ENCODE data around the gene CPSF4.
A peak's percentile ranks its signal among the peaks of the same experiment; 100 is the strongest.

The CPSF4 gene

GRCh38 chr7:99473315-99473596 is 34.5 kb downstream of the CPSF4 start:
- peak; percentile 68 for DNase-seq (ENCODE audit: low spot score)
- no peak for TF ChIP-seq CTCF (IDR thresholded peaks at IDR 0.05; ENCODE audit: extremely low read depth, missing control alignments)

GRCh38 chr7:99476107-99476506 is 37.4 kb downstream of the CPSF4 start:
- TF ChIP-seq CTCF (IDR thresholded peaks at IDR 0.05; ENCODE audit: extremely low read depth, missing control alignments): no peak

GRCh38 chr7:99478464-99479440 is 40.0 kb downstream of the CPSF4 start:
- DNase-seq (ENCODE audit: low spot score): no peak
- TF ChIP-seq CTCF (IDR thresholded peaks at IDR 0.05; ENCODE audit: extremely low read depth, missing control alignments): no peak

More at GRCh38 chr7:99476107-99476506, 37.4 kb downstream of the CPSF4 start:
- DNase-seq (ENCODE audit: low spot score): no peak

- no peak for DNase-seq (ENCODE audit: low spot score)
These were observed 46.4 kb downstream of the CPSF4 start for GRCh38 chr7:99485094-99485493.

GRCh38 chr7:99489235-99489634 is 50.5 kb downstream of the CPSF4 start:
- no peak for TF ChIP-seq CTCF (IDR thresholded peaks at IDR 0.05; ENCODE audit: extremely low read depth, missing control alignments)
- no peak for DNase-seq (ENCODE audit: low spot score)

More at GRCh38 chr7:99485094-99485493, 46.4 kb downstream of the CPSF4 start:
- TF ChIP-seq CTCF (IDR thresholded peaks at IDR 0.05; ENCODE audit: extremely low read depth, missing control alignments): no peak

- no peak for TF ChIP-seq CTCF (IDR thresholded peaks at IDR 0.05; ENCODE audit: extremely low read depth, missing control alignments)
- DNase-seq (ENCODE audit: low spot score): no peak
These were observed 52.1 kb downstream of the CPSF4 start for GRCh38 chr7:99490878-99491277.

GRCh38 chr7:99493823-99494222 is 55.1 kb downstream of the CPSF4 start:
- no peak for TF ChIP-seq CTCF (IDR thresholded peaks at IDR 0.05; ENCODE audit: extremely low read depth, missing control alignments)
- DNase-seq (ENCODE audit: low spot score): no peak
